GM18526 (cell line): Measurements from ENCODE around the gene CDHR2.

Experiments
- POLR2A ChIP-seq: IDR thresholded peaks from 3 replicates; pipeline ENCODE4 v1.6.1; 2011; ENCODE audit not compliant: insufficient read length; ENCODE audit errors: extremely low read depth

CDHR2 gene, protein sequence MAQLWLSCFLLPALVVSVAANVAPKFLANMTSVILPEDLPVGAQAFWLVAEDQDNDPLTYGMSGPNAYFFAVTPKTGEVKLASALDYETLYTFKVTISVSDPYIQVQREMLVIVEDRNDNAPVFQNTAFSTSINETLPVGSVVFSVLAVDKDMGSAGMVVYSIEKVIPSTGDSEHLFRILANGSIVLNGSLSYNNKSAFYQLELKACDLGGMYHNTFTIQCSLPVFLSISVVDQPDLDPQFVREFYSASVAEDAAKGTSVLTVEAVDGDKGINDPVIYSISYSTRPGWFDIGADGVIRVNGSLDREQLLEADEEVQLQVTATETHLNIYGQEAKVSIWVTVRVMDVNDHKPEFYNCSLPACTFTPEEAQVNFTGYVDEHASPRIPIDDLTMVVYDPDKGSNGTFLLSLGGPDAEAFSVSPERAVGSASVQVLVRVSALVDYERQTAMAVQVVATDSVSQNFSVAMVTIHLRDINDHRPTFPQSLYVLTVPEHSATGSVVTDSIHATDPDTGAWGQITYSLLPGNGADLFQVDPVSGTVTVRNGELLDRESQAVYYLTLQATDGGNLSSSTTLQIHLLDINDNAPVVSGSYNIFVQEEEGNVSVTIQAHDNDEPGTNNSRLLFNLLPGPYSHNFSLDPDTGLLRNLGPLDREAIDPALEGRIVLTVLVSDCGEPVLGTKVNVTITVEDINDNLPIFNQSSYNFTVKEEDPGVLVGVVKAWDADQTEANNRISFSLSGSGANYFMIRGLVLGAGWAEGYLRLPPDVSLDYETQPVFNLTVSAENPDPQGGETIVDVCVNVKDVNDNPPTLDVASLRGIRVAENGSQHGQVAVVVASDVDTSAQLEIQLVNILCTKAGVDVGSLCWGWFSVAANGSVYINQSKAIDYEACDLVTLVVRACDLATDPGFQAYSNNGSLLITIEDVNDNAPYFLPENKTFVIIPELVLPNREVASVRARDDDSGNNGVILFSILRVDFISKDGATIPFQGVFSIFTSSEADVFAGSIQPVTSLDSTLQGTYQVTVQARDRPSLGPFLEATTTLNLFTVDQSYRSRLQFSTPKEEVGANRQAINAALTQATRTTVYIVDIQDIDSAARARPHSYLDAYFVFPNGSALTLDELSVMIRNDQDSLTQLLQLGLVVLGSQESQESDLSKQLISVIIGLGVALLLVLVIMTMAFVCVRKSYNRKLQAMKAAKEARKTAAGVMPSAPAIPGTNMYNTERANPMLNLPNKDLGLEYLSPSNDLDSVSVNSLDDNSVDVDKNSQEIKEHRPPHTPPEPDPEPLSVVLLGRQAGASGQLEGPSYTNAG (N-terminal part only)

DNA sequence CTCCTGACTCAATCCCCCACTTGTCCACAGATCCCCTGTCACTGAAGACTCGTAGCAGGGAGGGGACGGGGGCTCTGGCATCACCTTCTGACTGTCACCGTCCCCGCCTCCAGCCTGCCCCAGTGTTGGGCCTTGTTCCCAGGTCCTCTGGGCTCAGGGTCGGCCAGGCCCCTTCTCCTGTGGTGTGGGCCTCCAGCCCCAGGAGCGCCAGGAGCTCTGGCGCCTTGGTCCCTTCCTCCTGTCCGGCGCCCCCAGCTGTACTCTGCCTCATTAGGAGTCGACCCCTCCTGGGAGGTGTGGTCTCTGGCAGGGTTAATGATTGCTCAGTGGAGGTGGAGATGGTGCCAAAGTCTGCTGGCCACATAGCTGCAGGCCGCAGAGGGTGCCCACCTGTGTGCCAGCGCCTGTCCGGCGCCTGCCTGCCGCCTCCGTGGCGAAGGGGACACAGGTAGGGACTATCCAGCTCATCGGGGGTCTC lies at the start of gene CDHR2:
Gene CDHR2, plus strand, starts transcription at position 376 of the 478 bp plus-strand sequence. CDS start 16,011 bp downstream, outside the sequence.
- no peak for TF ChIP-seq POLR2A

DNA sequence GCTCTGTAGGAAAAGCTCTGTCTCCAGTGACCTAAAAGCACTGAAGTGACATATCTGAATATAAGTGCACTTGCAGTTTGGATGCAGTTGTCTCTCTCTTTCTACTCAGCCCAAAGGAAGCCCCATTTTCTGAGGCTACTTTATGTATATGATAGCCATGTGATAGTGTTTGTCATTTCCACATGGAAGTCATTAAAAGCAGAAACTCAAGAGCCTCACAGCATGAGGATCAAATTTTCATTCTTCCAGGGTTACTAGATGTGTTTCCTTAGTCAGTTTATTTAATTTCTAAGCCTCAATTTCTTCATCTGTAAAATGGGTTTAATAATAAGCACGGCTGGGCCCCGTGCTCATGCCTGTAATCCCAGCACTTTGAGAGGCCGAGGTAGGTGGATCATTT lies 48.6 kb upstream of the CDHR2 start:
- no peak for TF ChIP-seq POLR2A

DNA sequence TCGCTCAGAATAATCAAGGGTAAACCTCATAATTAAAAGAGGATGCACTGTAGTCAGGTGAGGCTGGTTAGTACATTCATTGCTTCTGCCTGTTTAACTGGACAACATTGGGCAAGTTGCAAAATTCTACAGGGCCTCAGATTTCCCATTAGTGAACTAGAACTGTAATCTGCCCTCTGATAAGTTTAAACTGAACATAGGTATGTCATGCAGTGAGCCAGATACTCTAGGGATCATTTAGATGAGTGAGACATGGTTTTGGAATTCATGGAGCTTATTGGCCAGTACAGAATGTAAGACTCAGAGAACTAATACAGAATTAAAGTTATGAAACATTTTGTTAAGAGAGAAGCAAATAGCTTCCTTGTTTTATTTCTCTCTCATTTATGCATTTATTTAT lies 47.8 kb upstream of the CDHR2 start:
- no peak for TF ChIP-seq POLR2A

DNA sequence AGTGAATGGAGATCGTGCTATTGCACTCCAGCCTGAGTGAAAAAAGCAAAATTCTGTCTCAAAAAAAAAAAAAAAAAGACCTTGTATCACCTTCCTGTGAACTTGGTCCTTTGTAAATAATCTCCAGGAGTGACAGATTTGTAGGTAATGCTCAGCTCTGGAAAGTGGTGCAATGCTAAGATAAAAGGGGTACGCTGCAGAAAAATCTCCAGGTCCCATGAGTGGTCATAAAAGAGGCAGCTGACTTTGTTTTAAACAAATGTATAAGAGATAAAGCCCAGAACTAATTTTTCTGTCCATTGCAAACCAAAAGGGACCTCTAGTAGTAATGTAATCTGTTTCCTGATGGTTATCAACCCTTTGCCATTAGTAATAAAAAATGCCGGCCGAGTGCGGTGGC lies 45.6 kb upstream of the CDHR2 start:
- no peak for TF ChIP-seq POLR2A

DNA sequence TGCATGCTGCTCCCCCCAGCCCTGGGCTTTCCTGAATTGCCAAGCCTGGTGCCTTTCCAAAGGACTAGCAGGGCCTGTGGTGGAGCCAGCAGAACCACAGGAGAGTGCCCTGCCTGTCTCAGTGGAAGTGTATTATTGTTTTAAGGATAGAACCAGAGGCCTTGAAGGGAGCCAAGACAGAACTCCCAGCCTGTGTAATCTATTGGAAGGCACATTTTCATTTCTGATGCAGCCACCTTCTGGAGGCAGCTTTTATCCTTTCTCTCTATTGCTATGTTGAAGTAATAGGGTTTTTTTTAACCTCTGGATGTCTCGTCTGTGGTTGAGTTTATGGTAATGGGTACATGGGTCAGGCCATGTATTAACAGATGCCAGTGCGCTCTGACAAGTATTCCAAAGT lies 41.2 kb upstream of the CDHR2 start:
- TF ChIP-seq POLR2A, result no peak

DNA sequence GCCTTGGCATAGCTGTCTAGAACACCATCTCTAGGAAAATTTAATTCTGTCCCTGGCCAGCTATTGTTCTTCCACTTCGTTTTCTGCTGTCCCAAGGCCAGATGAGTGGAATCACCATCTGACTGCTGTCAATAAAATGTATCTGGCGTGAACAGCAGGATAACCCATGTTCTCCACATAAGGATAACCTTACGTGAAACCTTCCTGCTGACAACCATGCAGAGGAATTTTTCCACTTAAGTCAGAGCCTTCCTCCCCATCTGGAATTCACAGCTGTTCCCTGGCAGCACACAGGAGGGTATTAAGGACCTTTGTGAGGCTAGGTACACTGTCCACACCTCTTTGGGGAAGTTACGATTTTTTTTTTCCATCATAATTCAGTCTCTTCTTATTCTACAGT lies 40.5 kb upstream of the CDHR2 start:
- TF ChIP-seq POLR2A, result no peak

DNA sequence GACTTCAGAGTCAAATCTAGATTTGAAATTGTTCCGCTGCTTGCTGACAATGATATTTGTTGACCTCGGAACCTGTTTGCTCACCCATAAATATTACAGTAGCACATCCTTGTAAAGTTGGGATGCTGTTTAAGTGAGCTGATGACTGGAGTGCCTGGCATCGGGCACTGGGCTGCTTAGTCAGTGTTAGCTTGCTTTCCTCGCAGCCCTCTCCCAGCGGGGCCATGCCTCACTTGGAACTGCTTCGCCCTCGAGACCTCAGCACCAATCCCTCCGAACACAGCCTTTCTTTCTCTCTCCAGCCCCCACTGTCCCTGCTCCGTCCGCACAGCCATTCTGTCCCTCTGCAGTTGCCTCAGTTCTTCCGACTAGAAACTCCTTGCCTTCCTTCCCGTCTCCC lies 35.4 kb upstream of the CDHR2 start:
- TF ChIP-seq POLR2A, result no peak

DNA sequence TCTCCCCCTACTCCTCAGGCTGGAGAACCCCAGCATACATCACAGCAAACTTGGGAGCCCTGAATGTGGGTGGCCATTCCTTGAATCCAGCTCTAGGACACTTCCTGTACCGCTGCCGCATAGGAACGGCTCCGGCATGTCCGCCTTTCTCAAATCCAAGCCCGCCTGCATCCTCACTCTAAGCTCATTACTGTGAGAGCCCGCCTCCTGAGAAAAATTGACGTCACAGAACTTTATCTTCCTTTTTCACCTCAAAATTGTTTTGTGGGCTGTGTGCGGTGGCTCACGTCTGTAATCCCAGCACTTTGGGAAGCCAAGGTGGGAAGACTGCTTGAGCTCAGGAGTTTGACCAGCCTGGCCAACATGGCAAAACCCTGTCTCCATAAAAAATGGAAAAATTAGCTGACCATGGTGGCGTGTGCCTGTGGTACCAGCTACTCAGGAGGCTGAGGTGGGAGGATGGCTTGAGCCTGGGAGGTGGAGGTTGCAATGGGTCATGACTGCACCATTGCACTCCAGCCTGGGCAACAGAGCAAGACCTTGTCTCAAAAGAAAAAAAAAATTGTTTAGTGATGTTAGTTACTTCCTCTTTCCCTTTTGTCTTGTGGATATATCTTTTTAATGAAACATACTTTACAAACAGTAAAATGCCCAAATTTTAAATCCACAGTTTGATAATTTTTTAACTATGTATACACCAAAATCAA lies 34.7 kb upstream of the CDHR2 start:
- TF ChIP-seq POLR2A, result no peak

DNA sequence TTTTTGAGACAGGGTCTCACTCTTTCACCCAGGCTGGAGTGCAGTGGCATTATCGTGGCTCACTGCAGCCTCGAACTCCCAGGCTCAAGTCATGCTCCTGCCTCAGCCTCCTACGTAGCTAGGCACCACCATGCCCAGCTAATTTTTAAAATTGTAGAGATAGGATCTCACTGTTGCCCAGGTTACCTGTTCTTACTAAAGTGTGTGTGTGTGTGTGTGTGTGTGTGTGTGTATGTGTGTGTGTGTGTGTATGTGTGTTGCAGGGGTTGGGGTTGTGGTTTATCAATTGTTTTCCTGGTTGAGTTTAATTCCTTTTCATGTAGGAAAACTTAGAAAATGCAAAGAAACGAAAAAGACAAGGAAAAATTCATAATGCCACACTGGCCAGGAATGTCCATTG lies 33.7 kb upstream of the CDHR2 start:
- no peak for TF ChIP-seq POLR2A

DNA sequence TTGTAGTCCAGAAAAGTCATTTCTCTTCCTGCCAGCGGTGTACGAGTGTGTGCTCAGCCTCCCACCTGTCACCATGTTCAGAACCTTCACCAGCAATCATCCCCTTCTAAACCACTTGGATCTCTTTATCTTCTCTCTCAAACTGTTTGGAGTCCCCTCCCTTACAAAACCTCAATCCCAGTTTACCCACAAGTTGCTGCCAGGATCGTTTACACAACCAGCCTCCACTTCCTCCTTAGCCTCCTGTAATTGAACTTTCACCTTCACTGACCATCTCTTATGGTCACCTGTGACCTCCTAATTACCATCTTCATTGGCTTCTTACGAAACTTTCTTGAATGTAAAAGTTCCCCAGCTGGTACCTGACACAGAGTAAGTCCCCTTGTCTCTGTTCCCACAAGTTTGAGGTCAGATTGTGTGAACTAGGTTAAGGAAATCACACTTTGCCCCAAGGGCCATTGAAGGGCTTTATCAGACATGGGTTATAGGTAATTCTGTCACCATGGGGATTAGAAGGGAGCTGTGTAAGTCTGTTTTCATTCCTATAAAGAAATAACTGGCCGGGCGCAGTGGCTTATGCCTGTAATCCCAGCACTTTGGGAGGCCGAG lies 32.0 kb upstream of the CDHR2 start:
- no peak for TF ChIP-seq POLR2A

DNA sequence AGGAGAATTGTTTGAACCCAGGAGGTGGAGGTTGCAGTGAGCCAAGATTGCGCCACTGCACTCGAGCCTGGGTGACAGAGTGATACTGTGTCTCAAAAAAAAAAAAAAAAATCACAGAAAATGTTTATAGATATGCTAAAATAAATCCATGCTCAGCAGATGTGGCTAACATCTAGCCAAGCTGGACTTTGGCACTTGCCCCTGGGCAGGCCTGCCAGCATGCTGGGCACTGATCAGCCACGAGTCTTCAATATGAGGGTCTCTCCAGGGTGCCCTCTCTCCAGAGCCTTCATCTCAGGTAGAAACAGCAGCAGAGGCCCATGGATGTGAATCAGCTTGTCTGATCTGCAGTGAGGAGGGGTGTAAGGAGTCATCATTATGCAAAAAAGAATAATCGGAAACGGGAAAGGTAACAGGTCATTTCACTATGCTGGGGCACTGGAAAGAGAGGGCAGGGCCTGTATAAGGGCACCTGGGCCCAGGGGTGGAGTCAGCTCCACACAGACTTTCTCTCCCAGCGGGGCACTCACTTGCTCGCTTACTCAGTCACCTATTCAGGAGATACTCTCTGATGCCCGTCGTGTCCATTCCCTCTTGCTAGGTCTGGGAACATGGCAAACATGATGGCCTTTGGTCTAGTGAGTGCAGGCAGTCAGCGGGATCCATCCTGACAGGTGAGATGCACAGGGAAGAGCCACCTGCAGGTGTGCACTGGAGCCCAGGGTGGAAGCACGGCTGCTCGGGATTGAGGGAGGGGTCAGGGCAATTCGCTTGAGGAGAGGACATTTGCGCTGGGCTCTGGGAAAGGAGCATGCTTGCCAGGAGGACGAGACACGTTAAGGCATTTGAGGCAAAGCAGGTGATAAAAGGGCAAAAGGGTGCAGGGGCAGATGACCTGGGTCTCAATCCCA lies 29.1 kb upstream of the CDHR2 start:
- TF ChIP-seq POLR2A, result no peak

DNA sequence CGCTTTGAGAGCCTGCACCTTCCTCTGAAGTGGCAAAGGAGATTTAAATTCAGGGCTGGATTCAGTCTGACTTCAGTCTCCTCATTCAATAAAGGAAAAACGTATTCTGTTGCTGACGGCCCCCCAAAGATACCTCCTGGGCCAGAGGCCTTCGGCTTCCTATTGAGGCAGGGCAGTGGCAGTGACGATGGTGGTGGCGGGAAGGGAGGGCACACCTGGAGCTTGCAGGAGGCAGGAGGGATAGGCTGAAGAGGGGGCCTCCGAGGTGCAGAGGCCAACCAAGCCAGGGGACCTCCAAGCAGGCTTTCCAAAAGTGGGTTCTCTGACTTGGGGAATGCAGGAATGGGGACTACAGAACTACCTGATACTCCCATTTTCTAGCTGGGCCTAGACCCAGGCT lies 27.9 kb upstream of the CDHR2 start:
- no peak for TF ChIP-seq POLR2A

DNA sequence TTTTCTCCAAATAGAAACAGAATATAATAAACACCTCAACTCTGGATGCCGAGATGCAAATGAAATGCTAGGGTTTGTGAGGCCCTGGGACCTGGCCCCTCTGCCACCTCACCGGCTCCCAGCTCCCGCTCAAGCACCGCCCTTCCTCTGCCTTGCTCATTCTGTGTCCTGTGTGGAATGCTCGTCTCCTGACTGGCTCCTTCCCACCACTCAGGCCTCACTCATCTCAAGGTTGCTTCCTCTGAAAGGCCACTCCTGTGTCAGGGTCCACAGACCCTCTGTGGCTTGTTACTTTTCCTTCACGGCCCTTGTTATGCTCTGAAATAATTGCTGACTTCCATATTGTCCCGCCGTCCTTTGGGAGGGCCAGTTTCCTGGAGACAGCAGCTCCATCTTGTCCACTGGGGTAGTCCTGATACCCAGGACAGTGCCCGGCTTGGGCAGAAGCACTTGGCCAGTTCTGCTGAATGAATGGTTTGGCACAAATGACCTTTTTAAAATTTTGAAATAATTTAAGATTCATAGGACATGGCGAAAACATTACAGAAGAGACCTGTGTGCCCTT lies 27.4 kb upstream of the CDHR2 start:
- TF ChIP-seq POLR2A, result no peak
